SIG-M5 treated with dmso at 0.1 percent for 504 hours (cell line): ENCODE results near the gene CBY2.
"Not testable (repeated sequence)": the region's sequence is repeated elsewhere in the genome, so short reads cannot be mapped to it uniquely, and the experiment has no call there.

Experiments
- DNase-seq: peaks from one replicate; lab custom pipeline; 2025; ENCODE audit not compliant: unreplicated experiment; lab: John Stamatoyannopoulos, UW

Gene CBY2, protein sequence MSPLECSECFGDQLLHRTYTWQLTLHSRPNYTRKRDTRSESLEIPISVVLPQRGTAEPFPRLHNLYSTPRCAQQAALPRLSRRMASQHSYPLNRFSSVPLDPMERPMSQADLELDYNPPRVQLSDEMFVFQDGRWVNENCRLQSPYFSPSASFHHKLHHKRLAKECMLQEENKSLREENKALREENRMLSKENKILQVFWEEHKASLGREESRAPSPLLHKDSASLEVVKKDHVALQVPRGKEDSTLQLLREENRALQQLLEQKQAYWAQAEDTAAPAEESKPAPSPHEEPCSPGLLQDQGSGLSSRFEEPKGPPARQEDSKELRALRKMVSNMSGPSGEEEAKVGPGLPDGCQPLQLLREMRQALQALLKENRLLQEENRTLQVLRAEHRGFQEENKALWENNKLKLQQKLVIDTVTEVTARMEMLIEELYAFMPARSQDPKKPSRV

DNA sequence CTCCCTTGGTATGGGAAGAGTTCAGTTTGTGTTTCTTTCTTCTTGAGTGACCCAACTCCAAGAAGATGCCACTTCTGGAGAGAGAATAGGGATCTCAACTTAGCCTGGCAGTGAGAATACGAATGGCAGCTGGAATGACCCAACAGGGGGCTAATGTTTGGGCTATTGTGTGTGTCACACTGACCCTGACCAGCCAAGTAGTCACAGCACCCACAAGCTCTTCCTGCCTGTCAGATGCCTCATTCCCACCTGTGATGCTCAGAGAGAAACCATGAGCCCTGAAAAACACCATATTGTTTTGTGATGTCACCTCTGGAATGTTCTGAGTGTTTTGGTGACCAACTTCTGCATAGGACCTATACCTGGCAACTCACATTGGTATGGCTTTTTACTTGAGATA is at the start of gene CBY2:
Gene CBY2, plus strand, starts transcription at position 233 of the 400 bp plus-strand sequence. Its CDS starts 71 bp downstream, at position 304.
- no peak for DNase-seq

DNA sequence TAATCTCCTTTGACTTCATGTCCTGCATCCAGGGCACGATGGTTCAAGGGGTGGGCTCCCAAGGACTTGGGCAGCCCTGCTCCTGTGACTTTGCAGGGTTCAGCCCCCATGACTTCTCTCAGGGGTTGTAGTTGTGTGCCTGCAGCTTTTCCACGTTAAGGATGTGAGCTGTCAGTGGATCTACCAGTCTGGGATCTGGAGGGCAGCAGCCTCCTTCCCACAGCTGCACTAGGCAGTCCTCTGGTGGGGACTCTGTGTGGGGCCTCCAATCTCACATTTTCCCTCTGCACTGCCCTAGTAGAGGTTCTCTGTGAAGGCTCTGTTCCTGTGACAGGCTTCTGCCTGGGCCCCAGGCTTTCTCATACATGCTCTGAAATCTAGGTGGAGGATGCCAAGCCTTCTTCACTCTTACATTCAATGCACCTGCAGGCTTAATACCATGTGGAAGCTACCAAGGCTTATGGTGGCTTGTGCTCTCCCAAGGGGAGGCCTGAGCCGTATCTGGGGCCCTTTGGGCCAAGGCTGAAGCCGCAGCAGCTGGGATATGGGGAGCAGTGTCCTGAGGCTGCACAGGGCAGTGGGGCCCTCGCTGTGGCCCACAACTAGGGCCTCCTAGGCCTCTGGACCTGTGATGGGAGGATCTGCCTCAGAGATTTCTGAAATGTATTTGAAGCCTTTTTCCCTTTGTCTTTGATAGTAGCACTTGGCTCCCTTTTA is 47.3 kb upstream of the CBY2 start:
- no peak for DNase-seq

DNA sequence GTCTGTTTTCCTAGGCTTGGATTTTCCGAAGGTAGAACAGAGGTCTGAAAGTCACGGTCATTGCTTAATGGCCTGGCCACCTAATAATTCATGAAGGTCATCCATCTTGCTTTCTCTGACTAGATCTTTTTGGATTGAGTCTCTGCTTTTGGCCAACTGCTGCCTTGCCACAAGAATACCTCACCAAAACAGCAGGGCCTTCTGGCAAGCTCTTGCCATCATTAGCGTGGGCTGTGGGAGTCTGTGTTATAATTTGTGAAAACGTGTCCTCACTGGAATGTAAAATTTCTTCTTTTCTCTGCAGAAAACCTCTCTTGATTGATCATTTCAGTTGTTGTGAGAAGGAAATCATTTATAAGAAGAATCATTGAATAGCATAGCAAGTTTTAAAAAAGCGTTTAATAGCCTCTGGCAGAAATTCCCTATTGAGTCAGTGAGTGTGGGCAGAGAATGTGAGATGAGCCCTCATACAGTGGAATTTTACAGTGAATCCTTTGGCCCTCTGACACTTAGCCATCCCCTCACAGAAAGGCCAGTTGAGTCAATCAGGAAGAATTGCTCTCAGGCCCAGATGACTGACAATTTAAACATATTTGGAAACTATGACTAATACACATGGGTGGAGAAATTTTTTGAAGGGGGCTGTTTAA is 43.4 kb upstream of the CBY2 start:
- no peak for DNase-seq

DNA sequence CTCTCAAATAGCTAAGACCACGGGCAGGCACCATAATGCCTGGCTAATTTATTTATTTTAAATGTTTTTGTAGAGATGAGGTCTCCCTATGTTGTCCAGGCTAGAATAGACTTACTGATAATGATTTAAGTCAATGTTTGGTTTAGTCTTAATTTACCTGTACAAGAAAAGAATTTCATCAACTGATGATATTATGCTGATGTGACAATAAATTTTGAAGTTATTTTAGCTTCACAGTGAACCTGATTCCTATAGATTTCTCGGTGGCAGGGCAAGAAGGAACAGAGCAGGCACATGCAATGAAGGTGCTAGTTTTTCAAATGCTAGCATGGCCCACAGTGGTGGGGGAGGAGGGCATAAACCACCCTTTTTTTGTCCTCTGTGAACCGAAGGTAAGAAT is 42.6 kb upstream of the CBY2 start:
- DNase-seq: no peak

DNA sequence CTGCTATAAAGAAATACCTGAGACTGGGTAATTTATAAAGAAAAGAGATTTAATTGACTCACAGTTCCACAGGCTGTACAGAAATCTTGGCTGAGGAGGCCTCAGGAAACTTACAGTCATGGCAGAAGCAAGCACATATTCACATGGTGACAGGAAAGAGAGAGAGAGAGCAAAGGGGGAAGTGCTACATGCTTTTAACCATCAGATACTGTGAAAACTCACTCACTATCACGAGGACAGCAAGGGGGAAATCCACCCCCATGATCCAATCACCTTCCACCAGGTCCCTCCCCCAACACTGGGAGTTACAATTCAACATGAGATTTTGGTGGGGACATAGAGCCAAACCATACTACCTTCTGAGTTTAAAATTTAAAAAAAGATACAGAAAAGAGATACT is 41.7 kb upstream of the CBY2 start:
- not testable (repeated sequence) for DNase-seq

DNA sequence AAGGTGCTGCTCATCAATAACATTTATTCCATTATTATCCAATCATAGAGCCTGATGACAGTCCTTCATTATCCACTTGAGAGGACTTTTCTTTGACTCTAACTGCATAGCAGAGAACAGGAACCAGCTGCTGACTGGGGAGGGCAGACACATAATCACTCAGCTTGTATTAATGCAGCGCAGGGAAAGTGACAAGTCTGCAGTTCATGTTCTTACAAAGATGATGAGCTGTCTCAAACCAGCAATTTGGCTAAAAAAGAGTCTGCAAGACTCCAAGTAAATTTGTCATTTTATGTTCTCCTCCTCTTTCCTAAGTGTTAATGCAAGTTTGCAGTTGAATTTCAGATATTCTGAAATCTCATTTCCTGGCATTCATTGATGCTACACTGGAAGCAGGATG is 40.0 kb upstream of the CBY2 start:
- no peak for DNase-seq

DNA sequence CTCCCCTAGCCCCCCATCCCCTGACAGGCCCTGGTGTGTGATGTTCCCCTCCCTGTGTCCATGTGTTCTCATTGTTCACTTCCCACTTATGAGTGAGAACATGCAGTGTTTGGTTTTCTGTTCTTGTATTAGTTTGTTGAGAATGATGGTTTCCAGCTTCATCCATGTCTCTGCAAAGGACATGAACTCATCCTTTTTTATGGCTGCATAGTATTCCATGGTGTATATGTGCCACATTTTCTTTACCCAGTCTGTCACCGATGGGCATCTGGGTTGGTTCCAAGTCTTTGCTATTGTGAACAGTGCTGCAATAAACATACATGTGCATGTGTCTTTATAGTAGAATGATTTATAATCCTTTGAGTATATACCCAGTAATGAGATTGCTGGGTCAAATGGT is 39.2 kb upstream of the CBY2 start:
- DNase-seq: not testable (repeated sequence)

DNA sequence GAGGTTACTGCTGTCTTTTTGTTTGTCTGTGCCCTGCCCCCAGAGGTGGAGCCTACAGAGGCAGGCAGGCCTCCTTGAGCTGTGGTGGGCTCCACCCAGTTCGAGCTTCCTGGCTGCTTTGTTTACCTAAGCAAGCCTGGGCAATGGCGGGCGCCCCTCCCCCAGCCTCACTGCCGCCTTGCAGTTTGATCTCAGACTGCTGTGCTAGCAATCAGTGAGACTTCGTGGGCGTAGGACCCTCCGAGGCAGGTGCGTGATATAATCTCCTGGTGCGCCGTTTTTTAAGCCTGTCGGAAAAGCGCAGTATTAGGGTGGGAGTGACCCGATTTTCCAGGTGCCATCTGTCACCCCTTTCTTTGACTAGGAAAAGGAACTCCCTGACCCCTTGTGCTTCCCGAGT is 32.5 kb upstream of the CBY2 start:
- not testable (repeated sequence) for DNase-seq

DNA sequence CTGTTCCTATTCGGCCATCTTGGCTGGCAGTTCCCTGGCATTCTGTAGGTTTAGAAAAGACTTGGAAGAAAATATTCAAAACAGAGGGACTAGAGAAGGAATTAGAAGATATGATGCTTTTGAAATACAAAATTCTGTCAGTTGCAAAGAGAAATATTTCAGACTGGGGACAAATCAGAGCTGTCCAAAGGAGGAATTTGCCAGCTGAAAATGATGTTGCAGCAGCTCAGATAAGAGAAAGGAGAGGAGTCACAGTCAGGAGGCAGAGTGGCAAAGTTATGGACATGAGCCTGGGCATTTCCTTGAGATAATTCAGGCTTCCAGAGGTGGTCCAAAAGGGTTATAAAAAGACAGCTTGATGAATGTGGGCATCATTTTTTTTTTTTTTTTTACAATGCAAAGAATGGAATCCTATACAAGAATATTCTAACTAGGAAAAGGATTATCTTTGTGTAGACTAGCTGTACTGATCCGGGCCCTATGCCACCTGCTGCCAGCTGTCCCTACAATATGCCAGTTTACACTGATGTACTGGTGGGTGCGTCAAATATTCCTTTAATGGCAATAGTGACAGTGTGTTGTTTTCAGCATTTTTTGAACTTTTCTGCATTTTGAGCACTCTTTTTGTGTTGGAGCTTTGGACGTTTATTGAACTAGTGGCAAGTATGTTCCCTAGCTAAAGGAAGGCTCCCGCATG is 31.8 kb upstream of the CBY2 start:
- DNase-seq: no peak

DNA sequence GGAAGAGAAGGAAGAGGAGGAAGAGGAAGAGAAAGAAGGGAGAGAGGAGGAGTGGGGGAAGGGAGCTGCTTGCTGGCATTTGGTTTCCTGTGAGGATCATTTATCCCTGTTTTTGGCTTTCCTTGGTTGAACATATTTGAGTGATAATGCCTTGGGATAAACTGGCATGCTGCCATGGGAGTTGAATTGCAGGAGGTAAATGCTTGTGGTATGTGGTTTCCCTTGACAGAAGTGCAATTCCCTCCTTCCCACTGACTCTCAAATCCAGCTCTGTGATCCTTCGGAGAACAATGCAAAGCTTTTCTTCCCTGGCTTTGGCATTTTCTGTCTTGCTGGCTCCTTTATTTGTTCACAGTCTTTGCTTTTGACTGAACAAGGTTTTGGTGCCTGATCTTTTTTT is 27.2 kb upstream of the CBY2 start:
- no peak for DNase-seq

DNA sequence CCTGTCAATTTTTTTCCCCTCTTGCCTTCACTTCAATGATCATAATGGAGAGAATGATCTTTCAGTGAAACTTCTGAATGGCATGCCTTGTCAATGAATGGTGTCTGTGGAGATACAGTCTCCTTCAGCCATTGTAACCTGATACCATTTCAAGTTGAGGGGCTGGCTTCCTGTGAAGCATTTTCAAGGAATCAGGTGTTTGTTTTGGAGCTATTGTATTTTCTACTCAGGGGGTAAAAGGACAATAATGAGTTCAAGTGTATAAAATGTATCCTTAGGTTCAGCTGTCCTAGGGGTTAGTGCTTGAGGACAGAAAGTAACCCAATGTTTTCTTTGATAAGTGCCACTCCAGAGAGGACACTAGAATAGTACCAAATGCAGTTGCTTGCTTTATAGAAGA is 23.8 kb upstream of the CBY2 start:
- DNase-seq: no peak

DNA sequence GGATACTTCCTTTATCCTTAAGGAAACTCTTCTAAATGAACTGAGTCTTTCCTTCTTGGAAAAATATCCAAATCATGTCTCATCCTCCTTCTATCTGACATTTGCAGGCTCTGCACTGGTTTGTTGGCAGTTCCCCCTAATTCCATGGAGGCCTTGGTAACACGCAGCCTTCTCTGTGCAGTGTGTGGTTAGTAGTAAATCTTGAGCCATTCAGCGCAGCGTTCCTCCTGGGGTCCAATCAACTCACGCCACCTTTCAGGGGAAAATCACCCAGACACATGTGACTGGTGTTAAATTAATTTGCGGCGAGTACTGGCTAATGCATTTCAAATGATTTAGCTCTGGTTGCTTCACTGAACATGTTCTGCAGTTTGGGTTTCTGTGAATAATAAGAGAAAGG is 21.0 kb upstream of the CBY2 start:
- DNase-seq: no peak

DNA sequence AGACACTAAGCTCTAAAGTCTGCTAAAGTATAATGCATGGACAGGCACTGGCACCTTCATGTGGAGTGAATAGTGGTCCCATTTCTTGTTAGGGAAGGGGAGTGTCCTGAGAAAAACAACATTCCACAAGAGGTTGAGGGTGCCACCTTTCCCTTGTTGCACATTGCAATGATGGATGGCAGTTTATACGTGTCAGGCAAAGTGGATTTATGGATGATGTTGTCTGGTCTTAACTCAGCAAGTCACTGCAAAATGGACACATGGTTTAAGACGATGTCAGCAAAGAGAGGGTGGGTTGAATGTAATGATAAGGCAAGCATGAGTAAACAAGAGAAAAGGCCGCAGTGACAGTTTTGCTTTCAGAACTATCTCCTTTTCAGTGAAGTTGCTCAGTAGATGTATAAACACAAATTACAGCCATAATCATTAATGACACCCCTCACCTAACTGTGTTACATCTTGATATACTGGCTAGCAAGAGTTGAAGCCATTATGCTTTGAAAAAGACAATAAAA is 19.6 kb upstream of the CBY2 start:
- DNase-seq: no peak

DNA sequence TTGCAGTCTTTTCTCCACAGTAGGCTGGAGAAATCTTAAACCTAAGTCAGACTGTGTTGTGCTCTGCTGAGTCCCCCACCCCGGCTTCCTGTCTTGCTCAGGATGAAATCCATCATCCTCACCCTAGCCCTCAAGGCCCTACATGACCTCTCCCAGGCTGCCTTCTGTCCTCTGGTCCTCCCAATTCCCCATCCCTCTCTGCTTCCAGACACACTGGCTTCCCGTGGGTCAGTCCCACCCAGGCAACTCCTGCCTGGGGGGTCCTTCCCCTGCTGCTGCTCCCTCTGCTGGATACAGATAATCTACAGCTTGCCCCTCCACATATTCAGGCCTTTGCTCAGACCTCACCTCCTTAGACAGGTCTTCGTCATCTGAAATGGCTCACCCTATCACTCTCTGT is 18.4 kb upstream of the CBY2 start:
- DNase-seq: no peak

DNA sequence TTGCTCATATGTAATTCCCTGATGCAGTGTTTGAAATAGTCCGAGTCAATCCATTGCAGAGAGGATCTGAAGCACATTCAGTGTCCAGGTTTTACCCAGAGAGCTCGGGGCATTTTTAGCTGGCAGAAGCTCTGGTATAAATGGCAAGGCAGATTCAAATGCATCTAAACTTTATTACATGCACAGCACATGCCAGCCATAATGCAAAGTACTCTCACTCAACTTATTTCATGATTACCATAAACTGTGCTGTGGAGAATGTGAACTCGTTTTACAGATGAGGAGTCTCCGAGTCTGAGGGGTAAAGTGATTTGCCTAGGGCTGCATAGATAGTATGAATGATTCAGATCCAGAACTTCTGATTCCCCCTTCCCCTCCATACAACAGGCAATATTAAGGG is 13.5 kb upstream of the CBY2 start:
- DNase-seq: no peak

DNA sequence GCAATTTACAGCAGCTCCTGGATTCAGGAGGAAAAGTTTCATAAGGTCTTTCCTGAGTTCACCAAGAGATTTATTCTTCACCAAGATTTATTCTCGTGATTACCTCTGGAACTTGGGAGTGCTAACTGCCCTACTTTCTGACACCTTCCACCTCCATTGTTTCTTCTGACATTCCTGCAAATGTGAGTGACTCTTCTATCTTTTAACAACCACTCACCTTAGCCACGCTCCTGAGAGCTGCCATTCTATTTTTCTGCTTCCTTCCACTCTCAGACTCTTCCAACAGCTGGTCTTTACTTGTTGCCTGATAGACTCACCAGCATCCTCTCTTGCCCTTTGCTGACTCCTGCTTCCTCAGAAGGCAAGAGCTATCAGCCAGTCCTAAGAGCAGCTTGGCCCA is 11.5 kb upstream of the CBY2 start:
- DNase-seq: no peak

DNA sequence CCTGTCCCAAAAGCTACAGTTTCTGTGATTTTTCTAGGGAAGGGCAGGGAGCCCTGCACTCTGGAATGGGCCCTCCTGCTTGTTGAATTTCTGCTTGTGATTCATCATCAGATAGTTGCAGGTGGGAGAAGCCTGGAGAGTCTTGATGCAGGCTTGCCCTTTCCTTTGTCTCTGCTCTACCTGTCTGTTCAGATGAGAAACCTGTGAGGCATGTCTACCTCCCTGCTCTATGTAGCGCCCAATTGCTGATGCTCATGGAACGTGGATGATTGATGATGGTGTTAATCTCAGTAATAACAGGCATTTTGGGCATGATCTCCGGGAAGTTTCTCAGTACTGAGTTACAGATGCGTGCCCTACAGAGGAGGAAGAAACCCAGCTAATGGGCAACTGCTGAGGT is 10.9 kb upstream of the CBY2 start:
- no peak for DNase-seq

DNA sequence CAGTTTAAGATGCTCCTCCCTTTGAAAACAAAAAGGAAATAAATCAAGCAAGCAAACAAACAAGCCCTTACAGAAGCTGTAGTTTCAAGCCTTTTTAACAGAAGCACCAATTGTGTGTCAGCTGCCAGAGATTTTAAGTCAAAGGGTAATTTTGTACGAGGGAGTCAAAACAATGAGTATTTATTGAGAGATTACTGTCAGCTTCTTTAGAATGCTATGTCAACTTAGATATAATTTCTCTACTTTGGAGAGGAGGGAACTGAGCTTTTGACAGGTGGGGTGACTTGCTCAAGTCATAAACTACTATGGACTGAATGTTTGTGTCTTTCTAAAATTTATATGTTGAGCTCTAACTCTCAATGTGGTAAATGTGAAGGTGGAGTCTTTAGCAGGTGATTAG is 10.5 kb upstream of the CBY2 start:
- DNase-seq: no peak

DNA sequence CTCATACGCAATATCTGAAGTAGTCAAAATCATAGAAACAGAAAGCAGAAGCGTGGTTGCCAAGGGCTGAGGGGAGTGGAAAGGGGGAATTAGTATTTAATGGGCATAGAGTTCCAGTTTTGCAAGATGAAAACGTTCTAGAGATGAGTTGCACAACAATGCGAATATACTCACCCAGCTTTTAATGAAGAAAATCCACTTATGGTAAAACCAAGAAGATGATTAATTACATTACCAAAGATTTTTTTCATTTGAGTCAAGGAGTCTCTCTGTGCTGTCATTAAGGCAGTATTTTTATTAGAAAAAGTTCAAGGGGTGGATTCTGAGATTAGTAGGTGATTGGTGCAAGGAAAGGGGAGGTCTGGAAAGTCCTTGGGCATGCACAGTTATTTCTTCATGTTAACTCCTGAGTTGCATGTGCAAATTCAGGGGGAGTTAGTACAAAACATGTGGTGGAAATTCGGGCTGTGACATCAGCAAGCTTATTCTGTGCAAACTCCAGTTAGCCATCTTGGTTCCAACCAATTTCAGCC is 6.9 kb upstream of the CBY2 start:
- DNase-seq: peak; percentile 97

DNA sequence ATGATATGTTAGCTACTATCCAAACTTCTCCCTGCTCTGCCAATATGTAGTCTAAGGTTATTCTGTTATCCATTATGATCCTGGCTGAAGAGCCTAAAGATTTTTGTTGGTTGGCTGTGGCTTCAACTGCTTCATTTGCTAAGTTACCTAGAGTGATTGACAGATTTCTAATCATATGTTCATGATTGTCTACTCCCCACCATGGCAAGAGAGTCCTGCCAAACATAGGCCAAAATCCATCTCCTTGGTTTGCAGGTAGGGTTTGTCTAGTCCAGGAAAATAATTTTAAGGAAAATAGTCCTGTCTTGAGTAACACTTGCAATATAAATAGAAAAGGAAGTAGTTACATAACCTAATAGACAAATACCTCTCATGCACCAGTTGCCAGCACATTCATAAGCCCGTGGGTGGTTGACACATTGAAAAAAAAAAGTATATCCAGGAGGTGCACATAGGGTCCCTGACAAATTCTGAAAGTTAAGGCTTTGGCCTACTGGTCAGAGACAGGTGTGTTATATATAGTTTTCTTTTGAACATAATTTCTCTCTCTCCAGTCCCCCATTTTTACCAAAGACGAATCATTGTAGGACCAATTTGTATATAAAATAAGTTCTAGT is 5.4 kb upstream of the CBY2 start:
- DNase-seq: peak; percentile 48
